Endothelial cell of umbilical vein (primary cell): Measurements from ENCODE around the gene GMNN. TPM values are rescaled to one million over a fixed set of nuclear protein-coding genes. Genes with fewer than 3 reads are reported as not detected.
"Not testable (repeated sequence)": the region's sequence is repeated elsewhere in the genome, so short reads cannot be mapped to it uniquely, and the experiment has no call there.

Experiments used
- Bru-seq: library from RNA; stranded (reverse); fragments of 400-500 nt; gene quantifications from one replicate; lab custom pipeline; 2021; lab: Mats Ljungman, UMichigan
- BruChase-seq, 2 experiments: library from RNA; stranded (reverse); fragments of 400-500 nt; gene quantifications; one replicate each; lab custom pipeline; 2021; lab: Mats Ljungman, UMichigan
- BruUV-seq: library from RNA; stranded (reverse); fragments of 400-500 nt; replicated peaks from 2 replicates; lab custom pipeline; 2021; lab: Mats Ljungman, UMichigan
- CTCF ChIA-PET: fragments of 300-600, 350-600 bp; sonication (Branson Sonifier 250); formaldehyde crosslinking; loops from one replicate; lab custom pipeline; 2021; ENCODE audit warnings: antibody characterized with exemption, inconsistent platforms; lab: Charles Lee
- POLR2A ChIA-PET: fragments of 300-600, 350-600 bp; sonication (Branson Sonifier 250); formaldehyde crosslinking; loops from one replicate; lab custom pipeline; 2021; ENCODE audit warnings: antibody characterized with exemption, inconsistent platforms; lab: Charles Lee
- DNase-seq: peaks from one replicate; pipeline ENCODE4 v3.0.0-alpha.2; 2011; ENCODE audit warnings: low read depth, low spot score
- FAIRE-seq: peaks from 2 replicates; lab custom pipeline; 2011; peaks lifted over from hg19 to GRCh38; lab: Jason Lieb, UNC
- H2AFZ ChIP-seq: 2 replicates; pipeline ENCODE4 v1.6.0; 2012; ENCODE audit warnings: low read depth, low read length, control low read depth, inconsistent platforms
- H3K27ac ChIP-seq: 2 replicates; pipeline ENCODE4 v1.5.1; 2011; ENCODE audit warnings: low read depth, mild to moderate bottlenecking, control low read depth, low read length, moderate library complexity; ENCODE audit not compliant: insufficient read depth
- H3K27me3 ChIP-seq, 2 experiments: 2 replicates each; pipeline versions ENCODE4 v1.6.0 to v1.6.1; 2011; ENCODE audit warnings: low read length in 2 of 2, mixed read lengths in 1 of 2; ENCODE audit not compliant: control insufficient read depth in 2 of 2, insufficient read depth in 2 of 2
- H3K36me3 ChIP-seq, 2 experiments: 2 replicates in 1 of 2; 3 replicates in 1 of 2; pipeline ENCODE4 v1.5.1; 2011; ENCODE audit warnings: low read length in 2 of 2, mild to moderate bottlenecking in 1 of 2, moderate library complexity in 1 of 2; ENCODE audit not compliant: control insufficient read depth in 2 of 2, insufficient read depth in 2 of 2; ENCODE audit errors: extremely low read depth in 1 of 2
- H3K4me1 ChIP-seq: 3 replicates; pipeline ENCODE4 v1.5.1; 2011; ENCODE audit warnings: mild to moderate bottlenecking, low read length; ENCODE audit not compliant: control insufficient read depth, insufficient read depth; ENCODE audit errors: extremely low read depth
- H3K4me2 ChIP-seq: 2 replicates; pipeline ENCODE4 v1.6.1; 2011; ENCODE audit warnings: low read length, control low read depth, mixed read lengths; ENCODE audit not compliant: insufficient read depth
- H3K4me3 ChIP-seq, 3 experiments: fragments of 200-600 bp in 1 of 3; sonication (generic), shearing (Covaris generic) in 1 of 3; replicated peaks in 1 of 3; 2 replicates each; pipeline ENCODE4 v1.5.1; 2011 to 2016; ENCODE audit warnings: control low read depth in 3 of 3, low read length in 3 of 3, mild to moderate bottlenecking in 2 of 3, inconsistent platforms in 1 of 3, low read depth in 1 of 3, moderate library complexity in 1 of 3; ENCODE audit not compliant: insufficient read depth in 1 of 3
- H3K79me2 ChIP-seq: 2 replicates; pipeline ENCODE4 v1.6.0; 2012; ENCODE audit warnings: low read length, inconsistent platforms; ENCODE audit not compliant: control insufficient read depth, insufficient read depth
- H3K9ac ChIP-seq: replicated peaks from 2 replicates; pipeline ENCODE3; 2011; ENCODE audit warnings: low read length, control low read depth; ENCODE audit not compliant: insufficient read depth; ENCODE audit errors: extremely low read depth
- H3K9me1 ChIP-seq: replicated peaks from 3 replicates; pipeline ENCODE4 v1.6.0; 2011; ENCODE audit warnings: mild to moderate bottlenecking, low read length; ENCODE audit not compliant: control insufficient read depth, insufficient read depth; ENCODE audit errors: extremely low read depth
- H3K9me3 ChIP-seq: replicated peaks from 2 replicates; pipeline ENCODE4 v1.5.1; 2012; ENCODE audit warnings: low read length, inconsistent platforms; ENCODE audit not compliant: control insufficient read depth, insufficient read depth
- H4K20me1 ChIP-seq: replicated peaks from 2 replicates; pipeline ENCODE3; 2011; ENCODE audit warnings: mild to moderate bottlenecking, low read length; ENCODE audit not compliant: control insufficient read depth, insufficient read depth; ENCODE audit errors: extremely low read depth
- FOS ChIP-seq: IDR thresholded peaks from 2 replicates; pipeline ENCODE4 v1.6.1; 2011; ENCODE audit warnings: mild to moderate bottlenecking, low read length, moderate library complexity, borderline replicate concordance; ENCODE audit not compliant: insufficient read depth
- POLR2A ChIP-seq: IDR thresholded peaks from 2 replicates; pipeline ENCODE4 v1.6.1; 2012; ENCODE audit warnings: low read depth, mild to moderate bottlenecking, control low read depth, low read length
- POLR2AphosphoS5 ChIP-seq: IDR thresholded peaks from 2 replicates; pipeline ENCODE4 v1.6.1; 2012; ENCODE audit warnings: low read depth, mild to moderate bottlenecking, control low read depth, low read length, moderate library complexity; ENCODE audit not compliant: insufficient read depth
- dilution Hi-C: fragments of 300-500 bp; cut with MboI; formaldehyde crosslinking; loops from one replicate; pipeline ENCODE4 v1.15.0; 2019; ENCODE audit warnings: low sequenced_read_pairs; ENCODE audit not compliant: extremely low pct_ligation_motif_present
- intact Hi-C: fragments of 100-400 bp; cut with micrococcal nuclease; formaldehyde crosslinking; loops from one replicate; pipeline ENCODE4 v1.10.0; 2022
- long read RNA-seq: library from polyadenylated mRNA; stranded (forward); transcript quantifications from one replicate; pipeline ENCODE4 v2.0.0, GENCODE V29; 2021
- polyA minus RNA-seq, 3 experiments: library from RNA; depleted of rRNA, polyadenylated mRNA; stranded (reverse); fragments of >200 nt; gene quantifications; 1 replicate in 1 of 3; 2 replicates in 2 of 3; pipeline ENCODE4 v1.2.3, GENCODE V29; 2011
- polyA plus RNA-seq, 4 experiments: library from polyadenylated mRNA; depleted of rRNA in 3 of 4; stranded (reverse) in 3 of 4; unstranded in 1 of 4; fragments of >200 nt; gene quantifications; 2 replicates each; pipeline versions ENCODE4 v1.2.1 to v1.2.3, GENCODE V29; 2011 to 2012; ENCODE audit warnings: missing spikeins in 1 of 4
- total RNA-seq: library from RNA; stranded (reverse); gene quantifications from 2 replicates; pipeline ENCODE4 v1.2.3, GENCODE V29; 2021
- TF ChIP-seq, protein P1 (sequence below): IDR thresholded peaks from 2 replicates; pipeline ENCODE4 v1.6.1; 2011; ENCODE audit not compliant: insufficient read depth, insufficient read length

GMNN gene
- 51.9 and 52.6 TPM in 2 replicates for total RNA-seq
- polyA plus RNA-seq = 19.0 and 25.4 TPM in 2 replicates
- polyA plus RNA-seq (2011; cell fraction: cytosol; rRNA removed) = 29.7 and 38.1 TPM in 2 replicates
- polyA plus RNA-seq (2011; cell fraction: nucleus; rRNA removed) = 24.4 and 35.9 TPM in 2 replicates
- 17.9 and 39.6 TPM in 2 replicates for polyA plus RNA-seq (2012)
- polyA minus RNA-seq = 20.2 and 28.5 TPM in 2 replicates
- polyA minus RNA-seq (2011; cell fraction: cytosol; rRNA and poly(A)+ RNA removed) = 31.2 TPM
- 35.1 and 35.7 TPM in 2 replicates for polyA minus RNA-seq (2011; cell fraction: nucleus; rRNA and poly(A)+ RNA removed)
- Bru-seq, nascent RNA = percentile 96 among the genes with signal in this experiment
- BruChase-seq, experiment 1, labeled RNA remaining after a 6-hour chase = percentile 85 among the genes with signal in this experiment
- BruChase-seq, experiment 2, labeled RNA remaining after a 2-hour chase = percentile 90 among the genes with signal in this experiment
- long read RNA-seq, transcript GMNN-202 (7 exons, 1,133 nt) = minor isoform, 69 of 172 reads
- long read RNA-seq, transcript GMNN-201 (7 exons, 1,262 nt) = major isoform, 79 of 172 reads
- long read RNA-seq, partial matches to known transcripts = 3 of 172 reads
- long read RNA-seq, other reads (novel, unspliced or antisense) = 19 of 172 reads

DNA sequence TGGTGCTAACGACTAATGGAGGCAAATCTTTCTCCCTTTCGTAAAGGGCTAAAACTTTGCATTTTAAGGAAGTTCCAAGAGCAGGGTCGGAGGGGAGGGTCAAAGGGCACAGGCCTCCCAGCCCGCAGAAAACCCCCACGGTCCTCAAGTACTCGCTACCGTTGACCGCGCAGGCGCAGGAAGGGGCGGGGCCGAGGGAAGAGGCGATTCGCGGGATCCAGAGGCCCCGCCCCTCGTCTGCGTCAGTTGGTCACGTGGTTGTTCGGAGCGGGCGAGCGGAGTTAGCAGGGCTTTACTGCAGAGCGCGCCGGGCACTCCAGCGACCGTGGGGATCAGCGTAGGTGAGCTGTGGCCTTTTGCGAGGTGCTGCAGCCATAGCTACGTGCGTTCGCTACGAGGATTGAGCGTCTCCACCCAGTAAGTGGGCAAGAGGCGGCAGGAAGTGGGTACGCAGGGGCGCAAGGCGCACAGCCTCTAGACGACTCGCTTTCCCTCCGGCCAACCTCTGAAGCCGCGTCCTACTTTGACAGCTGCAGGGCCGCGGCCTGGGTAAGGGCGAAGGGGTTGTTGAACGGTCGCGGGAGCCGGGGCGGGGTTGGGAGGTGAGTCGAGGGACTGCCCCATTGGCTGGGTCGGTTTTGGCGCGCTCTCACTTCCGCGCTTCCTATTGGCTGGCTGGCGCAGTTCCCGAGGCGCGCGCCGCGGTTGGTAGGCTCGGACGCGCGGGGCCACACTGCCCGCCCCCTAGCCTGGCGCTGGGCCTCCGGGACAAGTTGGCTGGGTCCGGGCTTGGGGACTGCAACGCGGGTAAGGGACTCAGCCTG lies at the start of gene GMNN:
Gene GMNN (plus strand): TSS at position 242 of the 824 bp plus-strand sequence. CDS start 2,310 bp downstream, outside the sequence.
- H3K4me2 ChIP-seq = peak within 1 kb of the TSS; percentile 68
- no peaks in the 10 kb centered on the region for H3K36me3 ChIP-seq
- CTCF ChIA-PET = interaction anchor here (0.8 to 2.1 kb wide), 5 partner anchors 10 to 296 kb away, joined by 3 to 11 read pairs (median 3); no protein-coding TSS in a partner anchor
- H3K27ac ChIP-seq = peak within 1 kb of the TSS; percentile 54
- H3K4me3 ChIP-seq = peak within 1 kb of the TSS; percentile 41 to 99 (median 82)
- FAIRE-seq (peak; percentile 73), DNase-seq (peak; percentile 94)
- H3K4me1 ChIP-seq = peaks cover 23% of the 10 kb centered on the region
- POLR2A ChIA-PET = interaction anchor here (0.7 kb wide), 1 partner anchor 32 kb away, joined by 3 read pairs; no protein-coding TSS in a partner anchor
- TF ChIP-seq POLR2A (peak; percentile 85), POLR2AphosphoS5 (peak; percentile 69), FOS (no peak)
- TF ChIP-seq, protein P1, sequence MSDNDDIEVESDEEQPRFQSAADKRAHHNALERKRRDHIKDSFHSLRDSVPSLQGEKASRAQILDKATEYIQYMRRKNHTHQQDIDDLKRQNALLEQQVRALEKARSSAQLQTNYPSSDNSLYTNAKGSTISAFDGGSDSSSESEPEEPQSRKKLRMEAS = peak; percentile 83
- H3K9ac ChIP-seq = peak within 1 kb of the TSS; percentile 88
- peak within 1 kb of the TSS; percentile 95 for H2AFZ ChIP-seq
- no peaks in the 10 kb centered on the region for H4K20me1 ChIP-seq
- TSS peak; percentile 74 for BruUV-seq
- intact Hi-C loops = loop anchor here (1.0 to 10.0 kb wide), 7 partner anchors 32 to 400 kb away; partner anchors contain the start of gene ACOT13
- H3K9me1 ChIP-seq = no peaks in the 10 kb centered on the region
- dilution Hi-C loops = no loop called here
- peaks cover 45% of the 10 kb centered on the region for H3K79me2 ChIP-seq
- no peaks in the 10 kb centered on the region for H3K27me3 ChIP-seq
- no peaks in the 10 kb centered on the region for H3K9me3 ChIP-seq

DNA sequence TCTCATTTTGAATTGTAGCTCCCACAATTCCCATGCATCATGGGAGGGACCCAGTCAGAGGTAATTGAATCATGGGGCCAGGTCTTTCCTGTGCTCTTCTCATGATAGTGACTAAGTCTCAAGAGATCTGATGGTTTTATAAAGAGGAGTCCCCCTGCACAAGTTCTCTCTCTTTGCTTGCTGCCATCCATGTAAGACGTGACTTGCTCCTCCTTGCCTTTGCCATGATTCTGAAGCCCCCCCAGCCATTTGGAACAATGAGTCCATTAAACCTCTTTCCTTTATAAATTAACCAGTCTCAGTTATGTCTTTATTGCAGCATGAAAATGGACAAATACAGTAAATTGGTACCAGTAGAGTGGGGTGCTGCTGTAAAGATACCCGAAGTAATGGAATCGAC lies 44.1 kb upstream of the GMNN start:
- H3K4me2 ChIP-seq, dilution Hi-C loops, H3K36me3 ChIP-seq, CTCF ChIA-PET, intact Hi-C loops, H3K27me3 ChIP-seq, H2AFZ ChIP-seq, H3K79me2 ChIP-seq, H3K9ac ChIP-seq, H3K9me3 ChIP-seq, DNase-seq, BruUV-seq, H3K9me1 ChIP-seq, H4K20me1 ChIP-seq, H3K4me3 ChIP-seq, H3K27ac ChIP-seq, FAIRE-seq: not testable (repeated sequence)
- POLR2A ChIA-PET = interaction anchor here (0.6 kb wide), 1 partner anchor 9 kb away, joined by 7 read pairs; no protein-coding TSS in a partner anchor
- peaks cover 11% of the 10 kb centered on the region for H3K4me1 ChIP-seq

DNA sequence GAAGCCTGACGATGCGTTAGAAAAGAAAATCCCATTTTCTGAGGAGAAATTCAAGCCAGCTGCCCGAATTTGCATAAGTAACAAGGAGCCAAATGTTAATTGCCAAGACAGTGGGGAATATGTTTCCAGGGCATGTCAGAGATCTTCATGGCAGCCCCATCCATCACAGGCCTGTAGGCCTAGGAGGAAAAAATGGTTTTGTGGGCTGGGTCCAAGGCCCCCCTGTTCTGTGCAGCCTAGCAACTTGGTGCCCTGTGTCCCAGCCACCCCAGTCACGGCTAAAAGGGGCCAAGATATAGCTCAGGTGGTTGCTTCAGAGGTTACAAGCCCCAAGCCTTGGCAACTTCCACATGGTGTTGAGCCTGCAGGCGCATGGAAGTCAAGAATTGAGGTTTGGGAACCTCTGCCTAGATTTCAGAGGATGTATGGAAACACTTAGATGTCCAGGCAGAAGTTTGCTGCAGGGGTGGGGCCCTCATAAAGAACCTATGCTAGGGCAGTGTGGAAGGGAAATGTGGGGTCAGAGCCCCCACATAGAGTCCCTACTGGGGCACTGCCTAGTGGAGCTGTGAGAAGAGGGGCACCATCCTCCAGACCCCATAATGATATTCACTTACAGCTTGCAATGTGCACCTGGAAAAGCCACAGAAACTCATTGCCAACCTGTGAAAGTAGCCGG lies 43.1 kb upstream of the GMNN start:
- FAIRE-seq, H3K9me3 ChIP-seq, H3K27ac ChIP-seq, H3K36me3 ChIP-seq, H2AFZ ChIP-seq, H3K79me2 ChIP-seq, DNase-seq, H3K27me3 ChIP-seq, intact Hi-C loops, H3K9ac ChIP-seq, H3K4me2 ChIP-seq, H3K9me1 ChIP-seq, H3K4me3 ChIP-seq, CTCF ChIA-PET, H4K20me1 ChIP-seq, POLR2A ChIA-PET, BruUV-seq, dilution Hi-C loops: not testable (repeated sequence)
- peaks cover 11% of the 10 kb centered on the region for H3K4me1 ChIP-seq
